Liver (tissue), 3 donors: ENCODE data around the gene TSHZ2.

Experiments
- CTCF ChIP-seq: fragments of 150-350 bp; IDR thresholded peaks from 2 replicates; pipeline ENCODE4 v1.5.1; 2017; ENCODE audit warnings: improper control_type of control experiment, low read depth, low read length; ENCODE audit not compliant: missing input control
- GABPA ChIP-seq, 2 donors: IDR thresholded peaks in 1 of 2; conservative IDR thresholded peaks in 1 of 2; 2 replicates each; pipeline ENCODE4 v1.6.1; 2016; ENCODE audit warnings: antibody characterized with exemption in 2 of 2, mild to moderate bottlenecking in 1 of 2, moderate library complexity in 1 of 2
- SP1 ChIP-seq: IDR thresholded peaks from 2 replicates; pipeline ENCODE4 v1.6.1; 2018; ENCODE audit warnings: antibody characterized with exemption, mild to moderate bottlenecking
- TF ChIP-seq, protein P1 (sequence below): IDR thresholded peaks from 2 replicates; pipeline ENCODE4 v1.6.1; 2016; ENCODE audit warnings: antibody characterized with exemption, mild to moderate bottlenecking
- donor health status: healthy.
- donor health status: healthy.

- no peak for TF ChIP-seq CTCF
- TF ChIP-seq, protein P1, sequence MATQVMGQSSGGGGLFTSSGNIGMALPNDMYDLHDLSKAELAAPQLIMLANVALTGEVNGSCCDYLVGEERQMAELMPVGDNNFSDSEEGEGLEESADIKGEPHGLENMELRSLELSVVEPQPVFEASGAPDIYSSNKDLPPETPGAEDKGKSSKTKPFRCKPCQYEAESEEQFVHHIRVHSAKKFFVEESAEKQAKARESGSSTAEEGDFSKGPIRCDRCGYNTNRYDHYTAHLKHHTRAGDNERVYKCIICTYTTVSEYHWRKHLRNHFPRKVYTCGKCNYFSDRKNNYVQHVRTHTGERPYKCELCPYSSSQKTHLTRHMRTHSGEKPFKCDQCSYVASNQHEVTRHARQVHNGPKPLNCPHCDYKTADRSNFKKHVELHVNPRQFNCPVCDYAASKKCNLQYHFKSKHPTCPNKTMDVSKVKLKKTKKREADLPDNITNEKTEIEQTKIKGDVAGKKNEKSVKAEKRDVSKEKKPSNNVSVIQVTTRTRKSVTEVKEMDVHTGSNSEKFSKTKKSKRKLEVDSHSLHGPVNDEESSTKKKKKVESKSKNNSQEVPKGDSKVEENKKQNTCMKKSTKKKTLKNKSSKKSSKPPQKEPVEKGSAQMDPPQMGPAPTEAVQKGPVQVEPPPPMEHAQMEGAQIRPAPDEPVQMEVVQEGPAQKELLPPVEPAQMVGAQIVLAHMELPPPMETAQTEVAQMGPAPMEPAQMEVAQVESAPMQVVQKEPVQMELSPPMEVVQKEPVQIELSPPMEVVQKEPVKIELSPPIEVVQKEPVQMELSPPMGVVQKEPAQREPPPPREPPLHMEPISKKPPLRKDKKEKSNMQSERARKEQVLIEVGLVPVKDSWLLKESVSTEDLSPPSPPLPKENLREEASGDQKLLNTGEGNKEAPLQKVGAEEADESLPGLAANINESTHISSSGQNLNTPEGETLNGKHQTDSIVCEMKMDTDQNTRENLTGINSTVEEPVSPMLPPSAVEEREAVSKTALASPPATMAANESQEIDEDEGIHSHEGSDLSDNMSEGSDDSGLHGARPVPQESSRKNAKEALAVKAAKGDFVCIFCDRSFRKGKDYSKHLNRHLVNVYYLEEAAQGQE = no peak
- TF ChIP-seq SP1 = no peak
- no peak for TF ChIP-seq GABPA (IDR thresholded peaks at IDR 0.05 in 1 of 2, conservative IDR thresholded peaks at IDR 0.05 in 1 of 2)
Measured at GRCh38 chr20:53133628-53134027, 161.5 kb downstream of the TSHZ2 start.
